Activated CD4-positive, alpha-beta T cell treated with anti-CD3 and anti-CD28 coated beads for 4 hours (primary cell): Measurements from ENCODE around the gene CTNND2.

Source experiments
- DNase-seq, 2 donors: peaks; one replicate each; pipeline ENCODE4 v3.0.0-alpha.2; 2020

CTNND2 gene

GRCh38 chr5:11760934-11761603 lies 143.2 kb downstream of the CTNND2 start:
- DNase-seq = no peak

DNA sequence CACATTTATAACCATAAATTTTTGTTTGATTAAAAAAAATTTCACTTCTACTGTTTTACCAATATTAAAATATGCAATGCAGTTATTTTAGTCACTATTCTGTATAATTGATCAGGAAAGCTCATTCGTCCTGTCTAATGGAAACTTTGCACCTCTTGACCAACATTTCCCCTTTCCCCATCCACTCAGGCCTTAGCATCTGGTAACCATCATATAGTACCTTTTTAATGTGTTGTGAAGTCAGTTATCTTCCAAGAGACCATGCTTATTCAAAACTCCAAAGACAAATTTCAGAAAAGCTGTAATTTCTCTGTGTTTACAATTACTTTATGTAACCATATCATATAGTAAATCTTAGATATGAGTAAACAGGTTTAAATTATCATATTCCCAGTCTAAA lies 145.9 kb downstream of the CTNND2 start:
- DNase-seq = no peak

GRCh38 chr5:11757661-11758060 lies 146.6 kb downstream of the CTNND2 start:
- DNase-seq = no peak

DNA sequence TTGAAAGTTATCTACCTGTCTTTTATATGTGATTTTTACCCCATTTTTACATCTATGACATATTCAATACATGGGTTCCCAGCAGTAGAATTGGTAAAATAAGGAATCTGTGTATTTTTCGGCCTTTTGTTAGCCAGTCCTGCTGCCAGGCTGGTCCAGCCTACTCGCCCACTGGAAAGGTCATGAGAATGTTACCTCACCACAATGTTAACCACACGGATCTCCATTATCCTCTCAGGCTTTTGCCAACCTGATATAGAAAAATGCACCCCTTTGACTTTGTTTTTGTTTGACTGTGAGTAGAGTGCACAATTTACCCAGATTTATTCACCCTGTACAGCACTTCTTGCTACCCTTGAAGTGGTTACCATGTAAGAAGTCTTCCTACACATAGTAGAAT lies 167.2 kb downstream of the CTNND2 start:
- no peak for DNase-seq

DNA sequence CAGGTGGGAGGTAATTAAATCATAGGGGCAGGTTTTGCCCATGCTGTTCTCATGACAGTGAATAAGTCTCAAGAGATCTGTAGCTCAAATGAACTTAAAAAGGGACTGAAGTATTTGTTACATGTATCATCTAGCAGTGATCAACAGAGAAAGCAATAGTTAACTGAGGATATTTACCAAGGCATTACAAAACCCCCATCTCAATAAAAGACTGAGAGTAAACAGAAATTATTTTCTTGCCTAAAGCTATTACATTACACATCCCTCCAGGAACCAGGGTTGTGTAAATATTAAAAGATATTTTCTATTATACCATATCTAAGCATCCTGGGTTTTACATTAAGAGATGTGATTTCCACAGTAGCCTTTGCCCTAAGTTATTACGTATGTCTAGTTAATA lies 169.9 kb downstream of the CTNND2 start:
- DNase-seq = no peak

- DNase-seq = no peak
These were observed 170.4 kb downstream of the CTNND2 start for GRCh38 chr5:11733840-11734192.

DNA sequence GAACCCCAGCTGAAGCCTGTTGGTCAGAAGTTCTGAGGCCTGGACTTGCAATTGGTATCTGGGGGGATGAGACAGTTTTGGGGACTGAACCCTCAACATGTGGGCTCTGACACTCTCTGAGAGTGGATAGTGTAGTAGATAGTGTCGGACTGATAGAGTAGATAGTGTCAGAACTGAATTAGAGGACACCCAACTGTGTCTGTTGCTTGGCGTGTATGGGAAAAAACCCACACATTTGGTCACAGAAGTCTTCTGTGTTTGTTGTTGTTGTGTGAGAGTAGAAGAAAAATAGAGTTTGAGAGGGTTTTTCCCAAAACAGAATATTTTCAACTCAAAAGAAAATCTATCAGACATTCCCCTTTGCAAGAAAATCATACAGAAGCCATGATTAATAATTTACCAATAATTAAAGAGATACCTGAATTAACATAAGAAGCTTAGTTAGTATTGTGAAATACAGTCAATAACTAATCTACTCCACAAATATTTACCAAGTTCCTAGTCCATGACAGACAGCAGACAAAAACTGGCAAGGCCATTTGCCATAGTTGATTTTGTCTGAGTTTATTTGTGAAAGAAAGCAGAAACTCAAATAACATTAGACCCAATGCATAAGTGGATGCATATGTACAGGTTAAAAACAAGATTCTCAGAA lies 170.9 kb downstream of the CTNND2 start:
- no peak for DNase-seq

DNA sequence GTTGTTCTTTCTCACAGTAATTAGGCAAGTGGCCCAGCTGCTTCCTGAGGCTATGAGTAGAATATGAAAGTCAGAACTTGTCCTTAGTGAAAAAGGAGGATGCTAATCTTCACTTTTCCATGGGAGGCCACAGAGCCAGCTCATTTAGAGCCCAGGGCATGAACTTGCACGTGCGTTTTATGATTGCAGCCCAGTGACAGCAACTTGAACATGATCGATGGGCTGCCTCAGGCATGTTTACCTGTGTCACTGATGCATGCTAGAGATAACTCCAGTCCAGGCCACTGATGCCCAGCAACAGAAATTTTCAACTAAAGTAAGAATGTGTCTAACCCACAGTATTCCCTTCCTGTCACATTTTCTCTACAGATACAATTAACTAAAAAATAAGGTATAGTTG lies 179.3 kb downstream of the CTNND2 start:
- no peak for DNase-seq

- DNase-seq = no peak
These were observed 184.3 kb downstream of the CTNND2 start for GRCh38 chr5:11719888-11720481.

GRCh38 chr5:11715461-11716196 lies 188.6 kb downstream of the CTNND2 start:
- no peak for DNase-seq

- no peak for DNase-seq
These were observed 192.3 kb downstream of the CTNND2 start for GRCh38 chr5:11711932-11712331.

DNA sequence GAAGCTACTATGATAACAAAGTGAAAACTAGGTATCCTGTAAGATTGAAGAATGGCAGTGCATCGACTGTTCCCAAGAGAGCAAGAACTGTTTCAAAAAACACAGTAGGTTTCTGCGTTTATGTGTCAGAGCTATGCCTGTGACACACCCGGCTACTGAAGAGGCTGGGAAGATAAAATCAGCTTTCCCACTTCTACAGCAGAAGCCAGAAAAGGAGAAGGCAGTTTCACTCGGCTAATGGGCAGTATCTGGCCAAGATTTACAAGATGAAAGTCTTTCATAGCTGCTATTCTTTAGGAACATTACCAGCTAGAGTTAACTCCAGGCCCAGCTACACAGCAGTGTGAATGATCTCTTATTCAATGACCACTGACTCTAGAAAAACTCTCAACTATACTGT lies 195.2 kb downstream of the CTNND2 start:
- DNase-seq = no peak

DNA sequence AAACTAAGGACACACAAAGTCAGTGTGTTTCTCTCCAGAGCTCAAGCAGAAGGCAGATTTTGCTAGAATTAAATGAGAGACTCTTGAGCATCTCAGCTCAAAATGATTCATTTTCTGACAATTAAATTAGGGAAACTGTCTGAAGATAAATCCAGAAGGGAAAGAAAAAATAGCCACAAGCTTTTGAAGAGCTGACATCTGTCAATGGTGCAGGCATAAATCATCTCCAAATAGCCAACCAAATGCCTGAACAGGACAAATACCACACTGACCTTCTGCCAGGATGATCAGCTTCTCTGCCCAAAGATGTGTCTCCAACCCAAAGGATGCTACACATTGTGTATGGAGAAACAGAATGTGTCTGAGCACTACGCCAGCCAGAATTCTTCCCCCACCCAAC lies 199.3 kb downstream of the CTNND2 start:
- no peak for DNase-seq

DNA sequence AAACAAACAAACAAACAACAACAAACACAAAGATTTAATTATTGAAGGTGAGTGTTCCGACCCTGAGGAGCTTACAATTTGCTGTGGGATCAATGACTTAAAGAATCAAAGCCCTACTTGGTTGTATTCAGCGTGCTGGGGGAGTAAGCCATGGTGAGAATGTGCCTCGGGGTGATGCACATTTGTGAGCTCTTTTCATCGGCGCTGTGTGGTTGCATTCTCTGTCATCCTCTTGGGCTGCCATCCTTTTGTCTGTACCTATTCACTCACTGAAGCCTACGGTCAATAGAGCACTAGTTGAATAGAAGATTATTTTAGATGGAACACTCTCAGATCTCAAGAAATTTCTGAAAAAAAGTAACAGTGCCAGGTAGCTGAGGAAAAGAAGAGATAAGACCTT lies 203.9 kb downstream of the CTNND2 start:
- DNase-seq = no peak

- DNase-seq = no peak
These were observed 211.6 kb downstream of the CTNND2 start for GRCh38 chr5:11692636-11693035.

GRCh38 chr5:11687498-11687897 lies 216.7 kb downstream of the CTNND2 start:
- DNase-seq = no peak

- DNase-seq = no peak
These were observed 219.6 kb downstream of the CTNND2 start for GRCh38 chr5:11684607-11685006.

GRCh38 chr5:11683666-11684065 lies 220.6 kb downstream of the CTNND2 start:
- DNase-seq = no peak

DNA sequence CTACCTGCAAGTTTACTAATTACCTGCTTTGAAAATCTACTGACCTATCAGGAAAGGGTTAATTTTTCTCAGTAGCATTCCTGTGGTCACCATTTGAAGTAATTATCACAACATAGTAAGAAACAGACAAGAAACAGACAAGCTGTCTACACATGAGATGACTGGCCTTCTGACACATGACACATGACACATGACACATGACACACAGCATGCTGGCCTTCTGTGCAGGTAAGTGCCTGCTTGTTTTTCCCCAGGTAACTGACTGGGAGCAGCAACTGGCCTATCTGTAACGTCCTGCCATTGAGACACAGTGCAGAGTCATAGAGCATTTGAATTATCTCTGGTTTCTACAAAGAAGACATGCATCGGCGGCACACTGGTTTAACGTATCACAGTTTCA lies 222.4 kb downstream of the CTNND2 start:
- DNase-seq = no peak

- no peak for DNase-seq
These were observed 224.6 kb downstream of the CTNND2 start for GRCh38 chr5:11679676-11680075.

- DNase-seq = no peak
These were observed 229.1 kb downstream of the CTNND2 start for GRCh38 chr5:11675184-11675583.

DNA sequence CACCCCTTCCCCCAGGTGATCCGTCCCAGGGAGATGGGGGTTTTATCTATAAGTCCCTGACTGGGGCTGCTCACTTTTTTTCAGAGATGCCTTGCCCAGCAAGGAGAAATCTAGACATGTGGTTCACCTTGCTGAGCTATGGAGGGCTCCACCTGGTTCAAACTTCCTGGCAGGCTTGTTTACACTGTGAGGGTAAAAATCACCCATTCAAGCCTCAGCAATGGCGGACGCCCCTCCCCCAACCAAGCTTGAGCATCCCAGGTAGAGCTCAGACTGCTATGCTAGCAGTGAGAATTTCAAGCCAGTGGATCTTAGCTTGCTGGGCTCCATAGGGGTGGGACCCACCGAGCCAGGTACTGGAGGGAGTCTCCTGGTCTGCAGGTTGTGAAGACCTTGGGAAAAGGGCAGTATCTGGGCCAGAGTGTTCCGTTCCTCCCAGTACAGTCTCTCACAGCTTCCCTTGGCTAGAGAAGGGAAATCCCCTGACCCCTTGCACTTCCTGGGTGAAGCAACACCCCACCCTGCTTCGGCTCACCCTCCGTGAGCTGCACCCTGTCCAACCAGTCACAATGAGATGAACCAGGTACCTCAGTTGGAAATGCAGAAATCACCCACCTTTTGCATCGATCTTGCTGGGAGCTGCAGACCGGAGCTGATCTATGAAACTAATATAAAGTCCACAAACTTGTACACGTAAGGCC lies 231.7 kb downstream of the CTNND2 start:
- no peak for DNase-seq

- DNase-seq = no peak
These were observed 245.9 kb downstream of the CTNND2 start for GRCh38 chr5:11658376-11658775.
